ENCODE data around the gene TRAPPC2L.
A peak's percentile ranks its signal among the peaks of the same experiment; 100 is the strongest.
"Not testable (repeated sequence)": the region's sequence is repeated elsewhere in the genome, so short reads cannot be mapped to it uniquely, and the experiment has no call there.

TRAPPC2L gene

GRCh38 chr16:88889702-88890352 is 32.9 kb downstream of the TRAPPC2L start:
- not testable (repeated sequence) for DNase-seq (ENCODE audit: low spot score); FAIRE-seq

GRCh38 chr16:88891083-88891482 is 34.2 kb downstream of the TRAPPC2L start:
- FAIRE-seq = peak; percentile 44

GRCh38 chr16:88892065-88892464 is 35.1 kb downstream of the TRAPPC2L start:
- no peak for FAIRE-seq
- DNase-seq (ENCODE audit: low spot score) = no peak

More at GRCh38 chr16:88891083-88891482, 34.2 kb downstream of the TRAPPC2L start:
- peak; percentile 32 for DNase-seq (ENCODE audit: low spot score)

DNA sequence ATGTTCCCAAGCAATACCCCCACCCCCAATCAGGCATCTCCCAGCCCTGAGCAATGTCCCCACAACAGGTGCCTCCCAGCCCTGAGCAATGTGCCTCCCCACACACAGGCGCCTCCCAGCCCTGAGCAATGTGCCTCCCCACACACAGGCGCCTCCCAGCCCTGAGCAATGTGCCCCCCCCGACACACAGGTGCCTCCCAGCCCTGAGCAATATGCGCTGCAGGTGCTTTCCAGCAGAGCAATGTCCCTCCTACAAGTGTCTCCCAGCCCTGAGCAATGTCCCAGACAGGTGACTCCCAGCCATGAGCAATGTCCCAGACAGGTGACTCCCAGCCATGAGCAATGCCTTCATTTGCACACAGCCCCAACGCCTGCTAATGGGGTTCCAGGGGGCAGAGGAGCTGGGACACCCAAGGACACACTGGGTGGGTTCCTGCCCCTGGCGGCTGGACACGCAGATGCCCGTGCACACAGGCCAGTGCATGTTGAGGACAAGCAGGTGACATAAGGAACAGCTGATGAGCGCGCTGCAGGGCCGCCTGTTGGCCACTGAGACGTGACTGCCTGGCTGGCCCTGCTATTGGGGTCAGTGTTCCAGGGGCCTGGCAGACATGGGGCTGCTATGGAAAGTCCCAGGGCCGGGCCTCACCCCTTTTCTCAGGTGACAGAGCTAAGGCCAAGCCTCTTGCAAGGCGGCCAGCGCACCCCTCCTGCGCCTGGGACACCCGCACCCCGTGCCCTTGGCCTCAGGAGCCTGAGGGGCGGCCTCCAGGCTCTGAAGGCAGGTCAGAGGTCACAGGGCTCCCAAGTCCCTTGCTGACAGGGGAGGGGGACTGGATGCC is 36.4 kb downstream of the TRAPPC2L start:
- FAIRE-seq (no peak), DNase-seq (ENCODE audit: low spot score) (no peak)

GRCh38 chr16:88894266-88894665 is 37.3 kb downstream of the TRAPPC2L start:
- not testable (repeated sequence) for FAIRE-seq

DNA sequence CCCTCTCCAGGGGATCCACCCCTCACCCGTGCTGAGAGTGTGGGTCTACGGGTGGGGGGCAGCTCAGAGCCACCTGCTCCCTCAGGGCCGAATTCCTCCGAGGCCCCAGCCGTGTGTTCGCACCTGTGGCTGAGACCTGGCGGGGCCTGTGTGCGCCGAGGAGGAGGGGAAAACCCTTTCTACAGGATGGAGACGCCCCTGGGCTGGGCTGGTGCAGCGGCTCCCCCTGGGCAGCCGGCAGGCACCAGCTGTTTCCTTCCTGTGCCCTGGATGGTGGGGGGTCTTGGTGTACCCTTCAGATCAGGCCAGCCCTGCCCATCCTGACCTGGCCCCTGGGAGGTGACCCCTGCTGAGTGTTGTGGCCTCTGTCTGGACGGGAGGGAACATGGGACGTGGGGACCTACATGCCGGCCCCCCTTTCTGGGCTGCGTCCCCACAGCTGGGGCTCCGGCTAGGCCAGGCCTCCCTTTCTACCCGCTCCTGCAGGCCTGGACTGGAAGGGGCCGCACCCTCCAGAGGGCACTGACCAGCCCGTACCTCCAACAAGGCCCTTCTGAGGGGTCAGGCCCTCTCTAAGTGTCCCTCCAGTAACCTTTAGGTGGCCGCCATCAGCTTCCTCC is 37.9 kb downstream of the TRAPPC2L start:
- FAIRE-seq = no peak
- no peak for DNase-seq (ENCODE audit: low spot score)

More at GRCh38 chr16:88894266-88894665, 37.3 kb downstream of the TRAPPC2L start:
- not testable (repeated sequence) for DNase-seq (ENCODE audit: low spot score)

DNA sequence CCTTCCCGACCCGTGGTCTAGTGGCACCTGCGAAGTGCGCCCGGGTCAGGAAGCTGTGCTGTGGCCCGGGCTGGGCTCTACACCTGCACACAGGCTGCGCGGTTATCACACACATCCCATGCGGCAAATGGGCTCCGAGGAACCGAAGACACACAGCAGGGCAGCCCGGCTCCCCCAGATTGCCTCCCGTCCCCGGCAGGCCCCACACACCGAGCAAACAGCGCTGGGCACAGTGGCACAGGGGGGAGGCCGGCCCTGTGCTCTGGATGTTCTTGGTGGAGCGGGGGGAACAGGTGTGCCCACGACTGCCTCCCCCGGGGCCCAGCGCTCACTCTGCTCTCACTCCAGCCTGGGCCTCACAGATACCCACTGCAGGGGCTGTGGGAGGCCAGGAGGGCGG is 38.4 kb downstream of the TRAPPC2L start:
- DNase-seq (ENCODE audit: low spot score) (no peak), FAIRE-seq (no peak)

DNA sequence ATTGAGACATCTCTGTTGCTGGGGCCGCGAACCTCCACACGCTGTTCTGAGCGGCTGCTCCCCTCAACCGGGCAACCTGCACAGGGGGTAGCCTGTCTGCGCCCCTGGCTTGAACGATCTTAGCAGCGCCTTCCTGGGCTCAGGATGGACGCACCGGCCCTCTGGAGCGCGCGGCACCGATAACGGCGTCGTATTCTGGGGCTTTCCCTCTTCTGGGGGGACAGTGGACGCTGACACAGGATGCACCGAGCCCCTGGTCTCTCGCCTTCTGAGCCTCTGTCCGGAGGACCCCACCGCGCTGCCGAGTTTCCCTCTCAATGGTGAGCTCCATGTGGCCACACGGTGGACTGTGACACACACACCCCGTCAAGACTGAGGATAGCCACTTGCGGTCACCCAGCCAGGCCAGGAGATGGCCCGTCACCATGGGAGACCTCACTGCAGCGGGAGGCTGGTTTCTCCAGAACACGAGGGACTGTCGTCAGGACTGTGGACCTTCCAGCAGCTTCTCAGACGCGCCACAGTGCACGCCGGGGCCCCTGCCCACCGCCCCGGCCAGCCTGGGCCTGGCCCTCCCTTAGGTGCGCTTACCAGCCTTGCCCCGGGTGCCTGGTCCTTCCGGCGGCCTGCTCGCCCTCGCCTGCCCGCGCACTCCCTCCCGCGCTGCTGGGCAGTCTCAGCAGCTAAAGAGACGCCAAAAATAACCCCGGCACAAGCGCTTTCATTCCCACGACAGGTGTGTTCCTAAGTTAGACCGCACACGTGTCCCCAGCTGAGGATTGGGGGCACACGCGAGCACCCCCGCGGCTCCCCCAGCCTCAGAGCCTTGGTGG is 39.5 kb downstream of the TRAPPC2L start:
- DNase-seq (ENCODE audit: low spot score) (no peak), FAIRE-seq (no peak)

GRCh38 chr16:88897696-88898425 is 40.9 kb downstream of the TRAPPC2L start:
- DNase-seq (ENCODE audit: low spot score) = no peak
- FAIRE-seq = no peak

- FAIRE-seq (no peak), DNase-seq (ENCODE audit: low spot score) (no peak)
Measured at GRCh38 chr16:88899901-88900661, 43.2 kb downstream of the TRAPPC2L start.

DNA sequence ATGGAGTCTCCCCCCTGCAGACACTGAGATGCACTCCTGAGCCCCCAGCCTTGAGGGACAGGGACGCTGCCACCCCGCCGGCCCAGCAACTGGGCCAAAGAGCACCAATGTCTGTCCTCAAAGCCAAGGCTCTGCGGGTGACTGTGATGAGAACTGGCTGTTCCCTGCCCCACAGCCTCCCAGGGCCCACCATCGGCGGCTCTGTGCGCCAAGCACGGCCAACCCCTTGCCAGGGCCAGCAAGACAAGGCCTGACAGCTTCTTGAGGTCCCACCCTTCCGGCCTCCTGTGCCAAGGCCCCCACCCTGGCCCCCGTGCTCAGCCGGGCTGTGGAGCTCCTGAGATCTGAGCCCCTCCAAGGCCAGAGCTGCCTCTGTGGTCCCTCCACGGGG is 43.7 kb downstream of the TRAPPC2L start:
- no peak for DNase-seq (ENCODE audit: low spot score)
- no peak for FAIRE-seq

DNA sequence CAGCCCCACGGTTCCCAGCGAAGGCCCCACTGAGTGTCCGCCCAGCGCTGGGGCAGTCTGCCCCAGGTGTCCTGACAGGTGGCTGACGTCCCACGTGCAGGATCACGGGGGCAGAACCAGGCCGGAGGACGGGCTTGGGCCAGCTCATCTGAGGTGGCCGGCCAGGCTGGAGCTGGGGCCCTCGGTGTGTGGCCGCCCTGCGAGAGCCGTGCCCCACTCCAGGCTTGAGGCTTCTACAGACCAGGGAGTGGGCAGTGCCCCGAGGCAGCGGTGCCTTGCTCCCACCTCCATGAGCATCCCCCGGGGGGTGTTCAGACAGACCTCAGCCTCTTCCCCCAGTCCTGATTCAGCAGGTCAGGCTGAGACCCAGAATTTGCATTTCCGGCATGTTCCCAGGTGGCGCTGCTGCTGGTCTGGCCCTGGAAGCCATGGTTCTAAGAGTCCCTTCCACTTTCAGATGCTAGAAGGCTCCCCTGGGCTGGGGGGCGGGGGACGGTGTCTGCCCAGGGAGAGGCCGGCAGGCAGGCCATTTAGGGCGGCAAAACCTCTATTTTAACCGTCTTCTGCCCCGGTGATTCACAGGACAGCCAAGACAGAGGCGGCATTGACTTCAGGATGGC is 44.9 kb downstream of the TRAPPC2L start:
- FAIRE-seq = no peak

DNA sequence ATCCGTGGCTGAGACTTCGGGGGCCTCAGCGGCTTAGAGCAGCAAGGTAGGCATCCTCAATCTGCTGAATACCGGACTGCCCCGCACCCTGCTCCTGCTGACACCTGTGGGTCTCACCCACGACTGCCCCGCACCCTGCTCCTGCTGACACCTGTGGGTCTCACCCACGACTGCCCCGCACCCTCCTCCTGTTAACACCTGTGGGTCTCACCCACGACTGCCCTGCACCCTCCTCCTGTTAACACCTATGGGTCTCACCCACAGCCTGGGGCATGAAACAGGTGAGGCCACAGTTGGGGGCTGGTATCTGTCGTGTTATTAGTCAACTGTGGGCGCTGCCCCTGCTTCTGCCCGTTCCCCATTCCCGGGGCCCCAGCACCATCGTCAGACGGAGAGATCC is 45.8 kb downstream of the TRAPPC2L start:
- FAIRE-seq (no peak), DNase-seq (ENCODE audit: low spot score) (no peak)

More for the DNA sequence above, 44.9 kb downstream of the TRAPPC2L start:
- DNase-seq (ENCODE audit: low spot score) = no peak

DNA sequence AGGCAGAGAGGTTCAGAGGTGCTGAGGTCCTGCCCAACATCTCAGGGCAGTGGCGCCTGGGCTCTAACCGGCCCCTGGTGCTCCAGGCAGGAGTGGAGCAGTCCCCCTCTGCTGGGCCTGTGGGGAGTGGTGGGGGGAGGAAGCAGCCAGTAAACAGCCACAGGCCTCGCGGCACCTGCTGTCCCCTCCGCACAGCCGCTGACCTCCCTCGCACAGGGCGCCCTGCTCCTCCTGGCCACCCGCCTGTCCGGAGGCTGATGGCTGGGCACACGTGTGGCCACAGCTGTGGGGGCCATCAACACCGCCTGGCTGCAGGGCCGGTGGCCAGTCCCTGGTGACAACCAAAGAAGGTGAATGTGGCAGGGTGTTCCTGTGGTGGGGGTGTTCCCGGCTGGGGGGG is 46.3 kb downstream of the TRAPPC2L start:
- FAIRE-seq = no peak
- DNase-seq (ENCODE audit: low spot score) = no peak

DNA sequence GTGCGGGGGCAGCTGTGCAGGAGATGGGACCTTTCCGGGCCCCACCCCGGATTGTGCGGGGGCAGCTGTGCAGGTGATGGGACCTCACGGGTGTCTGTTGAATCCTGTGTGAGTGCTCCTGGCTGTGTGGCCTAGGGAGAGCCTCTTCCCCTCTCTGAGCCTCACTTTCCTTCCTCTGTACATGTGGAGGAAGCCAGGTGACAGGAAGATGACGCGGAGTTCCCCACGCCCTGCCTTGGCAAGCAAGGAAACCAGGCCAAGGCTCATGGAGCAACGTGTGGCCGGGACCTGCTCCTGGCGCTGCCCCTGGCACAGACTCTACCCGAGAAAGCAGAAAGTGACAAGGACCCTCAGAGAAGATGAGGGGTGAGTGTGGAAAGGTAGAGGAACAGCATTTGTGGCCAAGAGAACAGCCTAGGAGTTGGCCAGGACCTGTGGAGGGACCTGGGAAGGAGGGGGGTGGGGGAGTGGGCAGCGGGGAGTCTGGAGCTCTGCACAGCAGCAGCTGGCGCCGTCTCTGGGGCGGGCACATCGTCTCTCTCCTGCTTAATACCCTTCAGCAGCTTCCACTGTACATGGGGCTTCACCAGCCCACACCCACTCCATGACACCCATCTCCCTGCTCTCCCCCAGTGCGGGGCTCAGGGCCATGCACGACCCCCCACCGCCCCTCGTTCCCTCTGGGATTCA is 47.9 kb downstream of the TRAPPC2L start:
- DNase-seq (ENCODE audit: low spot score) = no peak
- FAIRE-seq = no peak

GRCh38 chr16:88905563-88905962 is 48.6 kb downstream of the TRAPPC2L start:
- peak; percentile 55 for DNase-seq (ENCODE audit: low spot score)
- FAIRE-seq = no peak

GRCh38 chr16:88906020-88906419 is 49.1 kb downstream of the TRAPPC2L start:
- FAIRE-seq = no peak
- no peak for DNase-seq (ENCODE audit: low spot score)

DNA sequence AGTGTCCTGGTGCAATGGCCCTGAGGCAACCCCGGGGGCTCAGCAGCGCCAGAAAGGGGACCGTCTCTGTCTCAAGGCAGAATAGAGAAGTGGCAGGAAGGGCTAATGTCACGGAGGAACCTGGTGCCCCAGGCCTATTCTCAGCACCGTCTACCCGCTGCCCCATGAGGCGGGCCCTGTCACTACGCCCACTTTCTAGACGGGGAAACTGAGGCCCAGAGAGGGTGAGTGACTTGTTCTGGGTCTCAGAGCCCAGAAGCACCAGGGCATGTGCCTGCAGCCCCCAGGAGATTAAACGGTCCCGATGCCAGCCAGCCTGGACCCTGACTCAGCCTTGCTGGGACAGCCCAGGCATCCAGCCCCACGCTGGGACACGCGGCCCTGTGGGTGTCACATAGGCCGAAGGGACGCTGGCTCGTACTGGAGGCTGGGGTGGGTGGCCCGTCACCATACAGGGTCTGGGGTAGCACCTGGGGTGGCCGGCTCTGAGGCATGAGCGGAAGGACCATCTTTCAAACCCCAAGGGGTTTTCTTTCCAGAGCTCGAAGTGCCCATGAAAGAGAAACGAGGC is 49.7 kb downstream of the TRAPPC2L start:
- FAIRE-seq (no peak), DNase-seq (ENCODE audit: low spot score) (no peak)

Measured in urothelium cell line (cell line).